ENCODE data around the gene LRRC8A.
A peak's percentile ranks its signal among the peaks of the same experiment; 100 is the strongest.

The LRRC8A gene

GRCh38 chr9:128887914-128888350, 6.0 kb downstream of the LRRC8A start:
- Histone ChIP-seq H3K4me3 (ENCODE audit: low read length in 2 of 2) (no peak overlapping the region), H3K4me1 (ENCODE audit: control insufficient read depth in 2 of 2, insufficient read depth in 2 of 2, low read length in 2 of 2) (peaks cover 24 to 32% of the 10 kb centered on the region in 2 donors), H3K9ac (ENCODE audit: low read depth in 1 of 2, low read length in 2 of 2) (no peak overlapping the region), H3K27ac (ENCODE audit: low read depth in 2 of 2, low read length in 2 of 2) (peak overlapping the region in 1 of 2 donors; percentile 38), H3K27me3 (ENCODE audit: control insufficient read depth in 2 of 2, insufficient read depth in 2 of 2, low read length in 2 of 2) (no peaks in the 10 kb centered on the region), H3K36me3 (ENCODE audit: control insufficient read depth in 2 of 2, insufficient read depth in 2 of 2, low read length in 2 of 2) (peaks cover 11 to 24% of the 10 kb centered on the region in 2 donors), H3K9me3 (ENCODE audit: control insufficient read depth in 2 of 2, low read length in 2 of 2) (no peaks in the 10 kb centered on the region)

DNA sequence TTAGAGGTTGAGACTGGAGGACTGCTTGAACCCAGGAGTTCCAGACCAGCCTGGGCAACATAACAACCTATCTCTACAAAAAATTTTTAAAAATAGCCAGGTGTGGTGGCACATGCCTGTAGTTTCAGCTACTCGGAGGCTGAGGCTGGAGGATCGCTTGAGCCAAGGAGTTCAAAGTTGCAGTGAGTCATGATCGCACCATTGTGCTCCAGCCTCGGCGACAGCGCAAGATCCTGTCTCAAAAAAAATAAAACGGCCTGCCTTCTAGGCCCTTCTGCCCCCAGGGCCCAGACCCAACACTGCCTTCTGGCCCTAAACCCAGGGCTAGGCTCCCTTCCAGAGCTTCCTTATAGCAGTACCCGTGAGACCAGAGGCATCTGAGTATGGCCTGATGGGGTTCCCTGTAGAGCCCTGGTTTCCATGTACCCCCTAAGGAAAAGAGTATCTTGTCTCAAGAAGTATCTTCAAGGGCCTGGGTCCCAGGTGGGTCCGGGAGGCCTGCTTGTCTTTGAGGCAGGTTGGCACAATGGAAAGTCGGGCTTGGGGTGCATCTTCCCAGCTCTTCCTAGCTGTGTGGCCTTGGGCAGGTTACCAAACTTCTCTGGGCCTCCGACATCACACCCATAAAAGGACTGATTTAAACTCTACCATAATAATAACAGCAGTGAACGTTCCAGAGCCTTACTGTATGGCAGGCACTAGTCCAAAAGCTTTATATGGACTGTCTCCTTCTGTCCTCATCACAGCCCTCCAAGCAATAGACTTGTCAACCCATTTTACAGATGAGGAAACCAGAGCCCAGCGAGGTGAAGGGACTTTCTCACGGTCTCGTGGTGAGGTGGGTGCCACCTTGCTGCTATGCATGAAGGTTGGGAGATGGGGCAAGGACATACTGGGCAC, 9.6 kb downstream of the LRRC8A start:
- H3K36me3 ChIP-seq (ENCODE audit: control insufficient read depth in 2 of 2, insufficient read depth in 2 of 2, low read length in 2 of 2): peaks cover 15 to 25% of the 10 kb centered on the region in 2 donors
- H3K4me1 ChIP-seq (ENCODE audit: control insufficient read depth in 2 of 2, insufficient read depth in 2 of 2, low read length in 2 of 2): peaks cover 20 to 30% of the 10 kb centered on the region in 2 donors
- peak overlapping the region in 1 of 2 donors; percentile 73 for H3K9ac ChIP-seq (ENCODE audit: low read depth in 1 of 2, low read length in 2 of 2)
- H3K9me3 ChIP-seq (ENCODE audit: control insufficient read depth in 2 of 2, low read length in 2 of 2): no peaks in the 10 kb centered on the region
- H3K4me3 ChIP-seq (ENCODE audit: low read length in 2 of 2): peak overlapping the region in 1 of 2 donors; percentile 49
- H3K27me3 ChIP-seq (ENCODE audit: control insufficient read depth in 2 of 2, insufficient read depth in 2 of 2, low read length in 2 of 2): no peaks in the 10 kb centered on the region
- peak overlapping the region; percentile 78 to 86 for H3K27ac ChIP-seq (ENCODE audit: low read depth in 2 of 2, low read length in 2 of 2)

DNA sequence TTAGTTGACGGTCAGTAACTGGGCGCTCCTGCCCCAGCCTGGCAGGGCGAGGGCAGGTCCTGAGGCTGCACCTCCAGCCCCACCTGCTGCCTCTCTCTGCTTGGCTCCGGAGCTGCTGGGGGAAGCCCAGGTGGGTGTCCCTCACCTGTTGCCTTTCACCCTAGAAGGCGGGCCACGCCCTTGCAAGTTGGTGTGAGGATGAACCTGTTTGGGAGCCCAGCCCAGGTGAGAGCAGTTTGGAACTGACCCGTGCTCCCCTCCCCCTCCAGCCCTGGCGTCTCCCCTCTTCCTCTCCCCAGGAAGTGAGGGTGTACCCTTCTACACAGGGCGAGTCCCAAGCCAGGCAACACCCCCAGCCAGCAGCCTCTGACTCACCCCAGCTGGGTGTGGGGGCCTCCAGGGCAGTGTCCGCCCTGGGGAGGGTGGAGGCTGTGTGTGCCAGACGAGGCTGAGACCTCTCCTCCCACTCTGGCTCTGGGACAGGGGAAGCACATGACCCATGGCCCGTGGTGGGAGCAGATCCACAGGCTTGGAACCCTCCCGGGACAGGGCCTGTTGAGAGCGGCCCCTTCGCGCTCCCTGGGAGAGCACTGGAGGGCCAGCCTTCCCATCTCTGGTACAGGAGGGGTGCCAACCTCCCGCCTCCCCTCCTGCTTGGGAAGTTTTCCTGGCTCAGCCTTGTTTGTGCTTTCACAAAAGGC, 10.4 kb downstream of the LRRC8A start:
- peak overlapping the region; percentile 31 to 49 for H3K4me3 ChIP-seq (ENCODE audit: low read length in 2 of 2)
- no peaks in the 10 kb centered on the region for H3K9me3 ChIP-seq (ENCODE audit: control insufficient read depth in 2 of 2, low read length in 2 of 2)
- peaks cover 15 to 25% of the 10 kb centered on the region in 2 donors for H3K36me3 ChIP-seq (ENCODE audit: control insufficient read depth in 2 of 2, insufficient read depth in 2 of 2, low read length in 2 of 2)

DNA sequence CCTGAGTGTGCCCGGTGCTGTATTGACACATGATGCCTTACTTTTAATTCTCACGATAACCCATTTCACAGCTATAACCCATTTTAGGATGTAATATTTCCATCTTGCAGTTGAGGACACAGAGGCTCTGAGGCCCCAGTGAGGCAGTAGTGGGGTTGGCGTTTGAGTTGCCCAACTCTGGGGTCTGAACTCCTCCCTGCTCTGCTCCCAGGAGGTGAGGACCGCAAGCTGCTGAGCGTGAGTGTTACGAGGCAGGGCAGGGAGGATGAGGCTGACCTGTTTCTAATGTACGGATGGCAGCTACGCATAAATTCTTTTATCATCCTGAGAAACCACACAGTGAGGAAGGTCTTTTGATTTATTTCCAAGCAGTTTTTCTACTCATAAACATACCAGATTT, 11.4 kb downstream of the LRRC8A start:
- Histone ChIP-seq H3K27ac (ENCODE audit: low read depth in 2 of 2, low read length in 2 of 2) (peak overlapping the region; percentile 78 to 86), H3K36me3 (ENCODE audit: control insufficient read depth in 2 of 2, insufficient read depth in 2 of 2, low read length in 2 of 2) (peaks cover 15 to 20% of the 10 kb centered on the region in 2 donors), H3K27me3 (ENCODE audit: control insufficient read depth in 2 of 2, insufficient read depth in 2 of 2, low read length in 2 of 2) (no peaks in the 10 kb centered on the region), H3K4me3 (ENCODE audit: low read length in 2 of 2) (no peak overlapping the region), H3K4me1 (ENCODE audit: control insufficient read depth in 2 of 2, insufficient read depth in 2 of 2, low read length in 2 of 2) (peaks cover 20 to 28% of the 10 kb centered on the region in 2 donors), H3K9ac (ENCODE audit: low read depth in 1 of 2, low read length in 2 of 2) (no peak overlapping the region), H3K9me3 (ENCODE audit: control insufficient read depth in 2 of 2, low read length in 2 of 2) (no peaks in the 10 kb centered on the region)

More for the DNA sequence above, 10.4 kb downstream of the LRRC8A start:
- Histone ChIP-seq H3K4me1 (ENCODE audit: control insufficient read depth in 2 of 2, insufficient read depth in 2 of 2, low read length in 2 of 2) (peaks cover 20 to 30% of the 10 kb centered on the region in 2 donors), H3K27me3 (ENCODE audit: control insufficient read depth in 2 of 2, insufficient read depth in 2 of 2, low read length in 2 of 2) (no peaks in the 10 kb centered on the region), H3K27ac (ENCODE audit: low read depth in 2 of 2, low read length in 2 of 2) (peak overlapping the region; percentile 78 to 86), H3K9ac (ENCODE audit: low read depth in 1 of 2, low read length in 2 of 2) (peak overlapping the region; percentile 56 to 73)

DNA sequence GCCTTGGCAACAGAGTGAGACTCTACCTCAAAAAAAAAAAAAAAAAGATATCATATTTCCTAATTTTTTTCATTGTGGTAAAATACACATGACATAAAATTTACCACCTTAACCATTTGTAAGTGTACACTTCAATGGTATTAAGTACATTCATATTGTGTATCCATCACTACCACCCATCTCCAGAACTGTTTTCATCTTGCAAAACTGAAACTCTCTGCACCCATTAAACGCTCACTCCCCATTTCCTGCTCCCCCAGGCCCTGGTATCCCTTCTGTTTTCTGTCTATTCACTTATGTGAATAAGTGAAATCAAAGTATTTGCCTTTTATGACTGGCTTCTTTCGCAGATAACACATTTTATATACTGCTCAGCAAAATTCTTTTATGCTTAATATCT, 12.8 kb downstream of the LRRC8A start:
- Histone ChIP-seq H3K4me3 (ENCODE audit: low read length in 2 of 2) (no peak overlapping the region), H3K9me3 (ENCODE audit: control insufficient read depth in 2 of 2, low read length in 2 of 2) (no peaks in the 10 kb centered on the region), H3K36me3 (ENCODE audit: control insufficient read depth in 2 of 2, insufficient read depth in 2 of 2, low read length in 2 of 2) (peaks cover 6 to 15% of the 10 kb centered on the region in 2 donors), H3K9ac (ENCODE audit: low read depth in 1 of 2, low read length in 2 of 2) (no peak overlapping the region), H3K27ac (ENCODE audit: low read depth in 2 of 2, low read length in 2 of 2) (no peak overlapping the region), H3K4me1 (ENCODE audit: control insufficient read depth in 2 of 2, insufficient read depth in 2 of 2, low read length in 2 of 2) (peaks cover 25 to 33% of the 10 kb centered on the region in 2 donors), H3K27me3 (ENCODE audit: control insufficient read depth in 2 of 2, insufficient read depth in 2 of 2, low read length in 2 of 2) (no peaks in the 10 kb centered on the region)

DNA sequence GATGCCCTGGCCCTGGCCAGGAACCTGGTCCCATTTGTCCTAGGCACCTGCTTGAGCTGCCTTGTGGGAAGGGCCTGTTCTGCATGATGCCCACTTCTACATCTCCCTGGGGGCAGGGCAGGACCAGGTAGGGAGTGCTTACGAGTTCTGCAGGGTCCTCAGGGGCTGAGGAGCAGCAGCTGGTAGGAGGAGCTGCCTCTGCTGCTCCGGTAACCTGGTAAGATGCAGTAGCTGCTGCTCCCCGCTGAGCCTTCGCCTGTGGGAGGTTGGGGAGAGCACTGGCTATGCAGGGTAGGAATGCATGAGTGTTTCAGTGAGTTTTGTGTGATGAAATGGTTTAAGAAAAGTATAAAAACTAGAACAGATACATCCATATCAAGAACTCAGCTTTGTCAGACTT, 13.6 kb downstream of the LRRC8A start:
- Histone ChIP-seq H3K9me3 (ENCODE audit: control insufficient read depth in 2 of 2, low read length in 2 of 2) (no peaks in the 10 kb centered on the region), H3K27ac (ENCODE audit: low read depth in 2 of 2, low read length in 2 of 2) (no peak overlapping the region), H3K27me3 (ENCODE audit: control insufficient read depth in 2 of 2, insufficient read depth in 2 of 2, low read length in 2 of 2) (no peaks in the 10 kb centered on the region), H3K4me3 (ENCODE audit: low read length in 2 of 2) (no peak overlapping the region), H3K9ac (ENCODE audit: low read depth in 1 of 2, low read length in 2 of 2) (no peak overlapping the region), H3K36me3 (ENCODE audit: control insufficient read depth in 2 of 2, insufficient read depth in 2 of 2, low read length in 2 of 2) (peaks cover 6 to 12% of the 10 kb centered on the region in 2 donors), H3K4me1 (ENCODE audit: control insufficient read depth in 2 of 2, insufficient read depth in 2 of 2, low read length in 2 of 2) (peaks cover 28 to 35% of the 10 kb centered on the region in 2 donors)

- Histone ChIP-seq H3K27ac (ENCODE audit: low read depth in 2 of 2, low read length in 2 of 2) (peak overlapping the region; percentile 48 to 54), H3K9me3 (ENCODE audit: control insufficient read depth in 2 of 2, low read length in 2 of 2) (no peaks in the 10 kb centered on the region), H3K9ac (ENCODE audit: low read depth in 1 of 2, low read length in 2 of 2) (no peak overlapping the region), H3K4me3 (ENCODE audit: low read length in 2 of 2) (no peak overlapping the region), H3K4me1 (ENCODE audit: control insufficient read depth in 2 of 2, insufficient read depth in 2 of 2, low read length in 2 of 2) (peaks cover 22 to 31% of the 10 kb centered on the region in 2 donors), H3K27me3 (ENCODE audit: control insufficient read depth in 2 of 2, insufficient read depth in 2 of 2, low read length in 2 of 2) (no peaks in the 10 kb centered on the region), H3K36me3 (ENCODE audit: control insufficient read depth in 2 of 2, insufficient read depth in 2 of 2, low read length in 2 of 2) (peaks cover 6 to 12% of the 10 kb centered on the region in 2 donors)
These were observed 16.4 kb downstream of the LRRC8A start for GRCh38 chr9:128898382-128898781.

DNA sequence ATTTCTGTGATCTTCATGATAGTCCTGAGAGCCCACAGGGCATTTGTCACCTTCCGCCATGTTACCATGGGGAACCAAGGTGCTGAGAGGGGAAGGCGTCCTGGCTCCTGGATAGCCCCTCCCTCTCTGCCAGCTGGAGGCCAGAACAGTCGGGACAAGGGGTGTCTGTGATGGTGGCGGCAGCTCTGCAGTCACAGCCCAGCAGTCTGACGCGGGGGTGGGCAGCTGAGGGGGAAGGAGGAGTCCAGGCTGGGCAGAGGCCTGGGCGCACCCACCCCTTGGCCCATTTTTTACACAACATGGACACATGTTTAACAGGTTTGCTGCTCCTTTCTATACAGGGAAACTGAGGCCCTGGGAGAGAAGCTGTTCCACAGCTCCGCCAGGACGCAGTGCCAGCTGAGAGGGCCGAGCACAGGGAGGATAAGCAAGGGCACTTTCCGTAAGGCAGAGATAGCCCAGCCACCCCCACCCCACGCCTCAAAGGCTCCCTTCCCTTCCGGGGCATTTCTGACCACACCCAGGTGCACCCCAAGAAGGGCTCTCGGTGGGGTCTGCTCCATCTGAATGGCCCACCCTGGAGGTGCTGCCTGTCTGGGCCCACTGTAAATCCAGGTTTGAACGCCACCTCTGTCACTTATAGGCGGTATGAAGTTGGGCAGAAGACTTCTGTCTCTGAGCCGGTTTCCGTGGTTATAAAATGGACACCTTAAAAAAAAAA, 17.1 kb downstream of the LRRC8A start:
- H3K4me1 ChIP-seq (ENCODE audit: control insufficient read depth in 2 of 2, insufficient read depth in 2 of 2, low read length in 2 of 2): peaks cover 22 to 29% of the 10 kb centered on the region in 2 donors
- no peaks in the 10 kb centered on the region for H3K27me3 ChIP-seq (ENCODE audit: control insufficient read depth in 2 of 2, insufficient read depth in 2 of 2, low read length in 2 of 2)
- H3K9me3 ChIP-seq (ENCODE audit: control insufficient read depth in 2 of 2, low read length in 2 of 2): no peaks in the 10 kb centered on the region
- no peak overlapping the region for H3K9ac ChIP-seq (ENCODE audit: low read depth in 1 of 2, low read length in 2 of 2)
- H3K36me3 ChIP-seq (ENCODE audit: control insufficient read depth in 2 of 2, insufficient read depth in 2 of 2, low read length in 2 of 2): peaks cover 6 to 12% of the 10 kb centered on the region in 2 donors
- no peak overlapping the region for H3K4me3 ChIP-seq (ENCODE audit: low read length in 2 of 2)
- H3K27ac ChIP-seq (ENCODE audit: low read depth in 2 of 2, low read length in 2 of 2): peak overlapping the region; percentile 63 to 74

- Histone ChIP-seq H3K27ac (ENCODE audit: low read depth in 2 of 2, low read length in 2 of 2) (peak overlapping the region; percentile 63 to 74), H3K4me1 (ENCODE audit: control insufficient read depth in 2 of 2, insufficient read depth in 2 of 2, low read length in 2 of 2) (peaks cover 22 to 29% of the 10 kb centered on the region in 2 donors), H3K4me3 (ENCODE audit: low read length in 2 of 2) (no peak overlapping the region), H3K9me3 (ENCODE audit: control insufficient read depth in 2 of 2, low read length in 2 of 2) (no peaks in the 10 kb centered on the region), H3K9ac (ENCODE audit: low read depth in 1 of 2, low read length in 2 of 2) (peak overlapping the region in 1 of 2 donors; percentile 59), H3K36me3 (ENCODE audit: control insufficient read depth in 2 of 2, insufficient read depth in 2 of 2, low read length in 2 of 2) (peaks cover 6 to 12% of the 10 kb centered on the region in 2 donors), H3K27me3 (ENCODE audit: control insufficient read depth in 2 of 2, insufficient read depth in 2 of 2, low read length in 2 of 2) (no peaks in the 10 kb centered on the region)
These were observed 17.8 kb downstream of the LRRC8A start for GRCh38 chr9:128899566-128900322.
